ENCODE measurements around the gene OR1K1. TPM values are rescaled to one million over a fixed set of nuclear protein-coding genes. Genes with fewer than 3 reads are reported as not detected.

Gene OR1K1
- total RNA-seq, 1 experiment from 2014 or later = not detected

GRCh38 chr9:122777052-122777451 lies 22.9 kb upstream of the OR1K1 start:
- Histone ChIP-seq H3K4me2 (no peak overlapping the region), H3K4me3 (no peak overlapping the region), H3K27me3 (ENCODE audit: insufficient read depth, low read depth) (no peaks in the 10 kb centered on the region), H2AFZ (no peak overlapping the region), H4K20me1 (ENCODE audit: insufficient read depth) (no peaks in the 10 kb centered on the region), H3K27ac (no peak overlapping the region), H3K9me3 (ENCODE audit: insufficient read depth, low read depth) (no peaks in the 10 kb centered on the region), H3K9me2 (ENCODE audit: insufficient read depth) (no peaks in the 10 kb centered on the region; the same call in 1 of the 2 replicates), H3K36me3 (ENCODE audit: low read depth) (no peaks in the 10 kb centered on the region), H3K4me1 (replicated peaks; ENCODE audit: insufficient read depth) (peaks cover 19% of the 10 kb centered on the region), H3F3A (ENCODE audit: insufficient read depth, low read depth) (no peaks in the 10 kb centered on the region), H3K79me2 (ENCODE audit: low read depth) (no peaks in the 10 kb centered on the region)
- CTCF ChIA-PET = interaction anchor here (0.5 kb wide), 1 partner anchor 1238 kb away, joined by 9 read pairs; no protein-coding TSS in a partner anchor
- intact Hi-C loops (cut with micrococcal nuclease; ENCODE audit: unreplicated experiment) = no loop called here
- no peak for DNase-seq
- no peak for TF ChIP-seq CTCF (conservative IDR thresholded peaks at IDR 0.05)
- no peak for TF ChIP-seq EZH2 (IDR thresholded peaks at IDR 0.05; ENCODE audit: low read depth)
- no TSS peak for BruUV-seq (replicated peaks)
- POLR2A ChIA-PET (ENCODE audit: unreplicated experiment) = no interaction called here

GRCh38 chr9:122777935-122778627 lies 21.8 kb upstream of the OR1K1 start:
- CTCF ChIA-PET = no interaction called here
- TF ChIP-seq CTCF (conservative IDR thresholded peaks at IDR 0.05) = no peak
- no peak for TF ChIP-seq EZH2 (IDR thresholded peaks at IDR 0.05; ENCODE audit: low read depth)
- Histone ChIP-seq H3K4me1 (replicated peaks; ENCODE audit: insufficient read depth) (peaks cover 19% of the 10 kb centered on the region), H3K27ac (no peak overlapping the region), H3K36me3 (ENCODE audit: low read depth) (no peaks in the 10 kb centered on the region), H4K20me1 (ENCODE audit: insufficient read depth) (no peaks in the 10 kb centered on the region), H3F3A (ENCODE audit: insufficient read depth, low read depth) (no peaks in the 10 kb centered on the region), H3K27me3 (ENCODE audit: insufficient read depth, low read depth) (no peaks in the 10 kb centered on the region), H3K4me3 (no peak overlapping the region), H3K79me2 (ENCODE audit: low read depth) (no peaks in the 10 kb centered on the region), H3K9me2 (ENCODE audit: insufficient read depth) (no peaks in the 10 kb centered on the region; the same call in 1 of the 2 replicates), H2AFZ (no peak overlapping the region), H3K9me3 (ENCODE audit: insufficient read depth, low read depth) (no peaks in the 10 kb centered on the region), H3K4me2 (peak overlapping the region; percentile 39; the same call in 1 of the 2 replicates)
- no TSS peak for BruUV-seq (replicated peaks)
- peak; percentile 49 to 85 for DNase-seq
- intact Hi-C loops (cut with micrococcal nuclease; ENCODE audit: unreplicated experiment) = no loop called here
- POLR2A ChIA-PET (ENCODE audit: unreplicated experiment) = no interaction called here

- H3K27me3 ChIP-seq (ENCODE audit: insufficient read depth, low read depth) = no peaks in the 10 kb centered on the region
- no peaks in the 10 kb centered on the region for H3K36me3 ChIP-seq (ENCODE audit: low read depth)
- H3F3A ChIP-seq (ENCODE audit: insufficient read depth, low read depth) = no peaks in the 10 kb centered on the region
- intact Hi-C loops (cut with micrococcal nuclease; ENCODE audit: unreplicated experiment) = no loop called here
- no peak for TF ChIP-seq CTCF (conservative IDR thresholded peaks at IDR 0.05)
- TF ChIP-seq EZH2 (IDR thresholded peaks at IDR 0.05; ENCODE audit: low read depth) = no peak
- no peaks in the 10 kb centered on the region for H3K9me3 ChIP-seq (ENCODE audit: insufficient read depth, low read depth)
- no peak overlapping the region for H3K4me2 ChIP-seq
- H2AFZ ChIP-seq = no peak overlapping the region
- H3K4me1 ChIP-seq (replicated peaks; ENCODE audit: insufficient read depth) = peaks cover 19% of the 10 kb centered on the region
- no peaks in the 10 kb centered on the region for H3K79me2 ChIP-seq (ENCODE audit: low read depth)
- H3K4me3 ChIP-seq = no peak overlapping the region
- ChIA-PET CTCF (no interaction called here), POLR2A (ENCODE audit: unreplicated experiment) (no interaction called here)
- no TSS peak for BruUV-seq (replicated peaks)
- H4K20me1 ChIP-seq (ENCODE audit: insufficient read depth) = no peaks in the 10 kb centered on the region
- no peak overlapping the region for H3K27ac ChIP-seq
- no peaks in the 10 kb centered on the region; the same call in 1 of the 2 replicates for H3K9me2 ChIP-seq (ENCODE audit: insufficient read depth)
- no peak for DNase-seq
Observed at GRCh38 chr9:122779181-122779580, 20.7 kb upstream of the OR1K1 start.

All from PC-9 (cell line).